Measurements from ENCODE around the gene CDC73.

The CDC73 gene

DNA sequence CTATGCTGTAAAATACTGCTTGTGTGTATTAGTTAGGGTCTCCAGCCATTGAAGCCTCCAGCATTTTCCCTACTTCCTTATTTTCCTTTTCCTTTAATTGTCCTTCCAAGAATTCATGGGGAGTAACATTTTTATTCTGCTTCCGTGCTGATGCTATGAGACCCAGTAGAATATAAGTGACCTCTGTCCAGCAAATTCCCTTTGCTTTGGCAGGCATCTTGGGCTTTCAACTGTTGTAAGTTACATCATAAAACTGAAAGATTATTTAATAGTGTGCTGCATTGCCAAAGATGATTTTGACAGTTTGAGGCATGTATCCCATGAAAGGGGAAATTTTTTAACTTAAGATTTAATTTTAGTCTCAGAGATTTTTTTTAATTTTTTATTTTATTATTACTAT lies 112.7 kb downstream of the CDC73 start:
- TF ChIP-seq, protein P1, sequence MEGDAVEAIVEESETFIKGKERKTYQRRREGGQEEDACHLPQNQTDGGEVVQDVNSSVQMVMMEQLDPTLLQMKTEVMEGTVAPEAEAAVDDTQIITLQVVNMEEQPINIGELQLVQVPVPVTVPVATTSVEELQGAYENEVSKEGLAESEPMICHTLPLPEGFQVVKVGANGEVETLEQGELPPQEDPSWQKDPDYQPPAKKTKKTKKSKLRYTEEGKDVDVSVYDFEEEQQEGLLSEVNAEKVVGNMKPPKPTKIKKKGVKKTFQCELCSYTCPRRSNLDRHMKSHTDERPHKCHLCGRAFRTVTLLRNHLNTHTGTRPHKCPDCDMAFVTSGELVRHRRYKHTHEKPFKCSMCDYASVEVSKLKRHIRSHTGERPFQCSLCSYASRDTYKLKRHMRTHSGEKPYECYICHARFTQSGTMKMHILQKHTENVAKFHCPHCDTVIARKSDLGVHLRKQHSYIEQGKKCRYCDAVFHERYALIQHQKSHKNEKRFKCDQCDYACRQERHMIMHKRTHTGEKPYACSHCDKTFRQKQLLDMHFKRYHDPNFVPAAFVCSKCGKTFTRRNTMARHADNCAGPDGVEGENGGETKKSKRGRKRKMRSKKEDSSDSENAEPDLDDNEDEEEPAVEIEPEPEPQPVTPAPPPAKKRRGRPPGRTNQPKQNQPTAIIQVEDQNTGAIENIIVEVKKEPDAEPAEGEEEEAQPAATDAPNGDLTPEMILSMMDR (IDR thresholded peaks at IDR 0.05; ENCODE audit: control insufficient read depth, insufficient read depth, low read depth, low read length, missing control alignments) = no peak
- no peak for DNase-seq (ENCODE audit: low read depth)
- no peak overlapping the region for H3K4me3 ChIP-seq (ENCODE audit: control insufficient read depth, low read depth, low read length)

DNA sequence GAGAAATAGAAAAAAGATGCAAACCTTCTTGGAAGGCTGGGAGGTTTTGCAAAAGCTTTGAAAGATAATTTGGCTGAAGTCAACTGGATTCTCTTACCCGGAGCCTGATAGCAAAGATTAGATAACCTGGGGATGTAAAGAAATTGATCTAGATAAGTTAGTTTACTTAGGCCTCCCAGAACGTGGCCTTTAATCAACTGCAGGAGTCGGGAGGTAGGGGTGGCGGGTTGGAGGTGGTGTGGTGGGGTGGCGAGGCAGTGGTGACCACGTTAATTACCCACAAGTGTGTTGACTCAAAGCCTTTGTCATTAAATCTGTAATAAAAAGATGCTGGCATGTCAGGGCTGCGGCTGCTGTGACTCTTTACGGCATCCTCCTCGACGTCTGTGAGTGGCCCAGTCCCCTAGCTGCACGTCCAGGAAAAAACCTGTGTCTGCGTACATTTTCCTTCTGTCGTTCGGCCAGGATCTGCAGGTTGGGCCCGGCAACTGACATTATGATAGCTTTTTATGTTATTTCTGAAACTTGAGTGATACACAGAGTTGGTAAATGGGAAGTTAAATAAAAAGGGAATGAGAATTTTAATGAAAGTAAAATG lies 115.6 kb downstream of the CDC73 start:
- H3K4me3 ChIP-seq (ENCODE audit: control insufficient read depth, low read depth, low read length) = no peak overlapping the region
- no peak for DNase-seq (ENCODE audit: low read depth)
- TF ChIP-seq, protein P1 (IDR thresholded peaks at IDR 0.05; ENCODE audit: control insufficient read depth, insufficient read depth, low read depth, low read length, missing control alignments) = no peak

DNA sequence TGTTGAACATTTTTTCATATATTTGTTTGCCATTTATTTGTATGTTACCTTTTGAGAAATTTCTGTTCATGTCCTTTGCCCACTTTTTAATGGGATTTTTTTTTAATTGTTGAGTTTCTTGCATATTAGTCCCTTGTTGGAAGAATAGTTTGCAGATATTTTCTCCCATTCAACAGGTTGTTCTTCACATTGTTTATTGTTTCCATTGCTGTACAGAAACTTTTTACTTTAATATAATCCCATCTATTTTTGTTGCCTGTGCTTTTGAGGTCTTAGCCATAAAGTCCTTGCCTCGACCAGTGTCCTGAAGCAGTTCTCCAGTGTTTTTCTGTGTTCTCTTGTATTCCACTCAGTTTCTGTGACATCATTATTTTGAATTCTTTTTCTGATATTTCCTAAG lies 118.8 kb downstream of the CDC73 start:
- no peak overlapping the region for H3K4me3 ChIP-seq (ENCODE audit: control insufficient read depth, low read depth, low read length)
- DNase-seq (ENCODE audit: low read depth) = no peak
- TF ChIP-seq, protein P1 (IDR thresholded peaks at IDR 0.05; ENCODE audit: control insufficient read depth, insufficient read depth, low read depth, low read length, missing control alignments) = no peak

DNA sequence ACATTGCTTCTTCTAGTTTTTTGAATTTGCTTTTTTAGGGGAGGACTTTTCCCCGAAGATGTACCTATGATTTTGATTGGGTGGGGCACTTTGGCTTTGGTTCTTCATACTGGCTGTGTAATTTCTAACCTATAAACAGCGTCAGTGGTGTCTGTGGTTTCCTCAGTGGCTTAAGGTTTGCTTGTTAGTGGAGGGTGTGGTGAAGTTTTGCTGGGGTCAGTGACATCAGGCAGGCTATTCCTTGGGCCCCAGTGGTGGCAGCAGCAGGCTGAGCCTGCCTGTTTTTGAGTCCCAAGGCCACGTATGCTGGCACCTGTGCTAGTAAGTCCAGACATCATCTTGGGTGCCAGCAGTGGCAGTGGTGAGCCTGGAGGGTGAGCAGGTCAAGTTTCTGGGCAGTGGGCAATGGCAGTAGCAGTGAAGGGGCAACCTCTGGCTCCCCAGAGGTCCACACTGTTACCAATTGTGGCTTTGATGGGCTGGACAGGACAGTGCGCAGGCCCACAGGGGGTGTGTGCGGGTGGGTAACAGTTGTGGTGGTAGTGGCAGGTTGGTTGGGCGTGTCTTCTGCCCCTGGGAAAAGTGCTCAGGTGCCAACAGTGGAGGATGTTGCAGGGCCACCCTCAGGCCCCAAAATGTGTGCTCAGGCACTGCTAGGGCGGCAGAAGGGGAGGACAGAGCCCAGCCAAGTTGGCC lies 119.4 kb downstream of the CDC73 start:
- TF ChIP-seq, protein P1 (IDR thresholded peaks at IDR 0.05; ENCODE audit: control insufficient read depth, insufficient read depth, low read depth, low read length, missing control alignments) = no peak

DNA sequence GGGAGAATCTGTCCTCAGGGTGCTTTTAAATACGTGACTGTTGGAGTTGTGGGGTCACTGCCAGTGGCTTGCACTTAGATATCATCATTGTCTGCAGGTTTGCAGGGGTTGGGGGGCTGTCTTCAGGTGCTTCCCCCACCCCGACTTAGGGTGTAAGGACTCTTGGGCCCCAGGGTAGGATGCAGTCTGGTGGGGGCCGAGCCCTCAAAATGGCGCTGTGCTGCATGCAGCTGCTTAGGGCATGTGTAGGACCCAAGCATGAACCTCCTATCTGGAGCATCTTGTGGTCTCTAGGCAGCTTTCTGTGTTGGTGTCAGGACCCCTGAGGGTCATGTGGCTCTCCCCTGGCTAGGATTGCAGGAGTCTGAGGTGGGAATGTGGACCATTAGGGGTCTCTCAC lies 120.2 kb downstream of the CDC73 start:
- TF ChIP-seq, protein P1 (IDR thresholded peaks at IDR 0.05; ENCODE audit: control insufficient read depth, insufficient read depth, low read depth, low read length, missing control alignments) = no peak
- DNase-seq (ENCODE audit: low read depth) = no peak

More for the DNA sequence above, 119.4 kb downstream of the CDC73 start:
- H3K4me3 ChIP-seq (ENCODE audit: control insufficient read depth, low read depth, low read length) = no peak overlapping the region
- DNase-seq (ENCODE audit: low read depth) = no peak

DNA sequence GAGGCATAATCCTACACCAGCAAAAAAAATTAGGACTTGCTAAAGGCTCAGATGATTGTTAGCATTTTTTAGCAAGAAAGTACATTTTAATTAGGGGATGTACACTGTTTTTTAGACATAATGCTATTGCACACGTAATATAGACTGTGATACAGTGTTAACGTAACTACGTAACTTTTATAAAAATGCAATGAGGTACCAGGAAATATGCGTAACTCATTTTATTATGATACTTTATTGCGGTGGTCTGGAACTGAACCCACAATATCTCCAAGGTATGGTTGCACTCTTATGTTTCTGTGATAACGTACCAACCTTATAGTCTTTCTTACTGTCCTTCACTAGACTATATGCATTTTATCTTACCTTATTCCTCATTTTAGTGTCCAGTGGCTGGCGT lies 127.4 kb downstream of the CDC73 start:
- TF ChIP-seq, protein P1 (IDR thresholded peaks at IDR 0.05; ENCODE audit: control insufficient read depth, insufficient read depth, low read depth, low read length, missing control alignments) = no peak
- H3K4me3 ChIP-seq (ENCODE audit: control insufficient read depth, low read depth, low read length) = no peak overlapping the region

More for the DNA sequence above, 120.2 kb downstream of the CDC73 start:
- no peak overlapping the region for H3K4me3 ChIP-seq (ENCODE audit: control insufficient read depth, low read depth, low read length)

More for the DNA sequence above, 127.4 kb downstream of the CDC73 start:
- DNase-seq (ENCODE audit: low read depth) = no peak

Measured in AG09309 (cell line).